ENCODE results near the gene ACADL. TPM values are rescaled to one million over a fixed set of nuclear protein-coding genes. Genes with fewer than 3 reads are reported as not detected.
A peak's percentile ranks its signal among the peaks of the same experiment; 100 is the strongest.

Gene ACADL
- not detected for total RNA-seq

DNA sequence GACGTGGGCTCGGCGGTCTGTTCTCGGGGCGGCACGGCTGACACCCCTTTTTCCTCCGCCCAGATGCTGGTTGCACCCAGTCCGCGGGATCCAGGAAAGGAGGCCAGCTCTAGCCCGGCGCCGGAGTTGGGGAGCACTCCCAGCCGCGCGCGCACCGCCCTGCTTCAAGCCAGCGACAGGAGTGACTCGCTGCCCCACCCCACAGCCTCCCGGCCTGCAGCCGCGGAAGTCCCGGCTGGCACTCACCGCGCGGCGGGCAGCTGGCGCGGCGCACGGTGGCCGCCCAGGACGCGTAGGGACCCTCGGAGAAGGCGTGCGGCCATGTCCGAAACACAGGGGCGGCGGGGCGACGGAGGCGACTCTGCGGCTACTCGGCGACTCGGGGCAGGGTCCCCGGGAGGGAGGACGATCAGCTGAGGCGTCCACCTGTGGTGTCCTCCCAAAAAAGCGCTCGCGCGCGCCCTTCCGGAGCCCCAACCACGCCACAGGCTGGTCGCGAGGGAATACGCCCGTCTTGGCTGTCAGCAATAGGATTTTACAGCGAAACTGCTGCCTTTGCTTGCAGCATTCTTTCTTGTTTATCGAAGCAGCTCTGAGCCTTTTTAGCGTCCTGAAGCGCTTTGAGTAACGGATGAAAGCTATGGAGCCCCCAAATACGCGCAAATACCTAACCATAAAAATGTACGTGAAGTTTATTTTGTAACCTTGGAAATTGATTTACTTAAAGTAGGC lies at the start of gene ACADL:
Gene ACADL, minus strand, starts transcription at position 507 of the 732 bp plus-strand sequence. Its CDS starts 184 bp downstream, at position 323.
- CTCF ChIA-PET, result no interaction called here
- no peak within 1 kb of the TSS for H3K27ac Mint-ChIP-seq
- POLR2A ChIA-PET, result no interaction called here
- H3K36me3 Mint-ChIP-seq (ENCODE audit: low read depth), result no peaks in the 10 kb centered on the region
- DNase-seq, result peak; percentile 17
- H3K27me3 Mint-ChIP-seq, result peaks cover 44% of the 10 kb centered on the region
- H3K9me3 Mint-ChIP-seq, result no peaks in the 10 kb centered on the region
- no peaks in the 10 kb centered on the region for H3K4me1 Mint-ChIP-seq
- H3K4me3 Mint-ChIP-seq, result no peak within 1 kb of the TSS

DNA sequence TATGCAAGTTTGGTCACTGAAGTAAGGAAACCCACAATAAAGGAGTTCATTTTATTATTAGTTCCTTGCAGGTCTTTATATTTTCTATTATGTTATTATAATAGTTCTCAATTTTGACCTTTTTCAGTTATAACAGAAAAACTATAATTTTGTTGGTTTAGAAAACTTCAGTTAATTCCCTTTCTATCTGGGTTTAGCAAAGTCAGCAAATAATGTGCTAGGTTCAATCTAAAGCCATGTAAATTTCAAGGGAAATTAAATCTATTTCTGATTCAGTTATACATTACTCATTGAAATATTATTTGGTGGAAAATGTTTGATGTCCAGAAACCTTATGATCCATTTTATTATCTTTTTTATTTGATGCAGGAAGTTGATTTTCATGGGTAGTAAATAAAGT lies 46.1 kb upstream of the ACADL start:
- H3K36me3 Mint-ChIP-seq (ENCODE audit: low read depth), result no peaks in the 10 kb centered on the region
- H3K4me1 Mint-ChIP-seq, result no peaks in the 10 kb centered on the region
- no peak overlapping the region for H3K4me3 Mint-ChIP-seq
- no peak overlapping the region for H3K27ac Mint-ChIP-seq
- CTCF ChIA-PET, result no interaction called here
- no peaks in the 10 kb centered on the region for H3K27me3 Mint-ChIP-seq
- DNase-seq, result no peak
- no peaks in the 10 kb centered on the region for H3K9me3 Mint-ChIP-seq
- POLR2A ChIA-PET, result no interaction called here

DNA sequence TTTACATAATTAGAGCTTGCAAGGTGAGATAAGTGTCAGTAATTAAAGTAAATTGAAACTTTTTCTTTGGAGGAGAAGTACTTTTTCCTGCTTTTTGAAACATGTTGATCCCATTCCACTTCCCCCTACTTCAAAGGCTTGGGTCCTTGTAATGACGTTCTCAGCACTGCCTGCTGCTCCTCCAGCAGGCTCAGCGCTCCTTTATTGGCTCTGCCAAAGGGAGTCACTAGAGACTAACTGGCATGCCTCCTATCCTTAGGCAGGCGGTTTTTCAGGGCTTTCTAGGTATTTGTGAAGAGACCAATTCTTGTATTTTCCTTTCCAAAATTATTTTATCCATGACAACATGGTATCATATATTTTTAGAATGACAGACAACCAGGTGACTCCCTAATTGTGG lies 43.9 kb upstream of the ACADL start:
- Mint-ChIP-seq H3K4me1 (no peaks in the 10 kb centered on the region), H3K4me3 (no peak overlapping the region), H3K9me3 (no peaks in the 10 kb centered on the region), H3K36me3 (ENCODE audit: low read depth) (no peaks in the 10 kb centered on the region), H3K27ac (no peak overlapping the region), H3K27me3 (no peaks in the 10 kb centered on the region)
- ChIA-PET CTCF (no interaction called here), POLR2A (no interaction called here)
- DNase-seq, result no peak

DNA sequence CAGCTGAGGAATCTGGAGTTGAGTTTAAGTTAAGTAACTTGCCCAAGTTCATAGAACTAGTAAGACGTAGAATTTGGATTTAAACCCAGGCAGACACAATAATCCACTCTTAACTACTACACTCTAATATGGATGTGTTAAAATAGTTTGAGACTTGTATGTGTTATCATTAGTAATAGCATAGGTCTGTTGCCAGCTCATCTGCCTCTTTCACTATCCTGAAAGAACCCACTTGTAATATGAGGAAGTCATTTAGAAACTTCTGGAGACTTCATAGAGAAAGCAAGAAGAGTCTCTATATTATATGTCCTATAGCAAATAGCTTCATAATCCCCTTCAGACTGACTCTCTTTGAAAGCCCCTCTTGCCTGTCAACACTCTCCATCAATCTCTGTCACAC lies 43.0 kb upstream of the ACADL start:
- H3K9me3 Mint-ChIP-seq, result no peaks in the 10 kb centered on the region
- no peak overlapping the region for H3K27ac Mint-ChIP-seq
- no peak for DNase-seq
- ChIA-PET CTCF (no interaction called here), POLR2A (no interaction called here)
- H3K36me3 Mint-ChIP-seq (ENCODE audit: low read depth), result no peaks in the 10 kb centered on the region
- H3K4me1 Mint-ChIP-seq, result no peaks in the 10 kb centered on the region
- H3K4me3 Mint-ChIP-seq, result no peak overlapping the region
- H3K27me3 Mint-ChIP-seq, result no peaks in the 10 kb centered on the region

DNA sequence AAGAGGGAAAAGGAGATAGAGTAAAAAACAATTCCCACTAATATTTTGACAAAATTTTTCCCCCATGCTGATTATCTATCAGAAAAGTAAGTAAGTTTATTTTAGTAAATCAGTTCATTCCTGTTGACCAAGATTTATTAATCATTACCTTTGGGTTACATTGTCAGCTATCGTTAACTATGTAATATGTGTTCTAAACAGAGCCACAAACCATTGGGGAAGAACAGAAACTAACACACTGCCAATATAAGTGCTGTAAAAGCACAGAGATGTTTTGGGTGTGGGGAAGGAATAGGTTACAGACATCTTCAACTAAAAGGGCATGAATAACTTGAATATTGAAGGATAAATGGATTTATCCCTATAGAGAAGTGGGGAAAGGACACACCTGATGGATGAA lies 42.5 kb upstream of the ACADL start:
- Mint-ChIP-seq H3K27ac (no peak overlapping the region), H3K4me1 (no peaks in the 10 kb centered on the region), H3K27me3 (no peaks in the 10 kb centered on the region), H3K9me3 (no peaks in the 10 kb centered on the region), H3K4me3 (no peak overlapping the region), H3K36me3 (ENCODE audit: low read depth) (no peaks in the 10 kb centered on the region)
- ChIA-PET POLR2A (no interaction called here), CTCF (no interaction called here)
- DNase-seq, result no peak

DNA sequence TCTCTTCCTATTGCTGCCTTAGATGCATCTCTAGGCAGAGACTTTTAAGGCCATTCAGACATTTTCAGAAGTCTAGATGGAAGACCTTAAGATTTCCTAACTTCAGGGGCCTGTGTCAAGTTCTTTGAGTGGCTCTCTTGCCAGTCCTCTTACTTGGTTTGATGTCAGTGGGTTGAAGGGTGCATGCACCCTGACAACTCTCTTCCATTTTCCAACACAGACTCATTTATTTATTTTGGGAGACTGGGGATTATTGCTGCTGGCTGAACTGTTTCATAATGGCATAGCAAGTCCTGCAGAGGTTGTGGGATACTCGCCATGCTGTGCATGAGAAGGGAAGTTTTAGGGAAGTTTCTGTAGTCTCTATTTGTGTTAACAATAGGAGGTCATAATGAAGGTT lies 39.0 kb upstream of the ACADL start:
- no peak for DNase-seq
- ChIA-PET CTCF (no interaction called here), POLR2A (no interaction called here)
- Mint-ChIP-seq H3K4me3 (no peak overlapping the region), H3K27ac (no peak overlapping the region), H3K9me3 (no peaks in the 10 kb centered on the region), H3K36me3 (ENCODE audit: low read depth) (no peaks in the 10 kb centered on the region), H3K27me3 (no peaks in the 10 kb centered on the region), H3K4me1 (no peaks in the 10 kb centered on the region)

DNA sequence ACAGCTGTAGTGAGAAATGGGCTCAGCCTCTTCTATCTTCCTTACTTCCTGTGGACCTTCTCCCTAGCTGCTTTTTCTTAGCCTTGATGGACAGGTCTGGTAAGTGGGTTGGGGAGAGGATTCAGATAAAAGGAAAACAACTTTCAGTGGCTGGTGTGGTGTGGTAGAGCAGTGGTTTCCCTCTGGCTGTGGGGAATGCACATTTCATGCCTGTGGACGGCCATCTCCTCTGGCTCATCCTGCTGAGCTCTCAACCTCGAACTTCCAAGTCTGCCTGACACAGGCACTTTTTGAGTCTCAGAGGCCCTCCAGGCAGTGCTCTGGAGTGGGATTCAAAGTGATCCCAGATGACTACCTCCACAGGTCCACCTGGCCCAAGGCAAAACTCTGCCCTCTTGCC lies 38.6 kb upstream of the ACADL start:
- Mint-ChIP-seq H3K27ac (no peak overlapping the region), H3K4me3 (no peak overlapping the region), H3K9me3 (no peaks in the 10 kb centered on the region), H3K36me3 (ENCODE audit: low read depth) (no peaks in the 10 kb centered on the region), H3K4me1 (no peaks in the 10 kb centered on the region), H3K27me3 (no peaks in the 10 kb centered on the region)
- POLR2A ChIA-PET, result no interaction called here
- DNase-seq, result no peak
- CTCF ChIA-PET, result no interaction called here

DNA sequence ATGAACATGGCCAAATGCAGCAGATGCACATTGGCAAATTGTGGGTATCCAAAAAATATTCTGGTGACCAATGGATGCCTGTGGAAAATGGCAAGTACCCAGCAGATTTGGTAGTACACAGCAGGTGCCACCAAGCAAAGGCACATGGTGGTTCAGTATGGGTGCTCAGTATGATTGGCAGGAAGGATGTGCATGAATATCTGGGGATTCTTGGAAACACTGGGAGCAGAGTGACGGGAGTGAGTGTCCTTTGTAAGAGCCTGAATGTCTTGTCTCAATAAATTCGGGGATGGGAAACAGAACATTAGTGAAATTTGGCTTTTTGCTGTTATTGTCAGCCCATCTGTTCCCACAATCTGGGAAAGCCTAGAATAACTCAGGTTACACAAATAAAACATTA lies 36.8 kb upstream of the ACADL start:
- no peak overlapping the region for H3K27ac Mint-ChIP-seq
- DNase-seq, result no peak
- H3K9me3 Mint-ChIP-seq, result no peaks in the 10 kb centered on the region
- ChIA-PET POLR2A (no interaction called here), CTCF (no interaction called here)
- H3K36me3 Mint-ChIP-seq (ENCODE audit: low read depth), result no peaks in the 10 kb centered on the region
- H3K4me1 Mint-ChIP-seq, result no peaks in the 10 kb centered on the region
- no peaks in the 10 kb centered on the region for H3K27me3 Mint-ChIP-seq
- H3K4me3 Mint-ChIP-seq, result no peak overlapping the region

DNA sequence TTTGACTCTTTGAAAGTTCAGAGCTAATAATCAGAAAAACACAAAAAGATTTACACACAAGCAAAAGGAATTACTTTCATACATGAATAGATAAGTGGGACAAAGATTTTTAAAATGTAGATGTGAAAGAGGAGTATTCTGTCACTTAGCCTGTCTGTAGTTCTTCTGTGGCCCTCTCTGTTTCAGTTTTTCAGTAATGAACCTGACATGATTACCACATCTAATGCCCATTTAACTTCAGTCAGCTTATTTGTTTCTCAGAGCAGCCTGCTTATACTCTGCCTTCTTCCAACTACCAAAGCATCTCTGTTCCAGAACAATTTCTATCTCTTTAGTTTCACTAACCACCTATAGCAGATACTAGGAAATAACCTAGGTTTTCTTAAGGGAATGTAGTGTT lies 34.4 kb upstream of the ACADL start:
- ChIA-PET POLR2A (no interaction called here), CTCF (interaction anchor here (1.1 kb wide), 1 partner anchor 11 kb away, joined by 4 read pairs; no protein-coding TSS in a partner anchor)
- Mint-ChIP-seq H3K27ac (no peak overlapping the region), H3K4me3 (no peak overlapping the region), H3K27me3 (no peaks in the 10 kb centered on the region), H3K4me1 (no peaks in the 10 kb centered on the region), H3K36me3 (ENCODE audit: low read depth) (no peaks in the 10 kb centered on the region), H3K9me3 (no peaks in the 10 kb centered on the region)
- DNase-seq, result no peak

DNA sequence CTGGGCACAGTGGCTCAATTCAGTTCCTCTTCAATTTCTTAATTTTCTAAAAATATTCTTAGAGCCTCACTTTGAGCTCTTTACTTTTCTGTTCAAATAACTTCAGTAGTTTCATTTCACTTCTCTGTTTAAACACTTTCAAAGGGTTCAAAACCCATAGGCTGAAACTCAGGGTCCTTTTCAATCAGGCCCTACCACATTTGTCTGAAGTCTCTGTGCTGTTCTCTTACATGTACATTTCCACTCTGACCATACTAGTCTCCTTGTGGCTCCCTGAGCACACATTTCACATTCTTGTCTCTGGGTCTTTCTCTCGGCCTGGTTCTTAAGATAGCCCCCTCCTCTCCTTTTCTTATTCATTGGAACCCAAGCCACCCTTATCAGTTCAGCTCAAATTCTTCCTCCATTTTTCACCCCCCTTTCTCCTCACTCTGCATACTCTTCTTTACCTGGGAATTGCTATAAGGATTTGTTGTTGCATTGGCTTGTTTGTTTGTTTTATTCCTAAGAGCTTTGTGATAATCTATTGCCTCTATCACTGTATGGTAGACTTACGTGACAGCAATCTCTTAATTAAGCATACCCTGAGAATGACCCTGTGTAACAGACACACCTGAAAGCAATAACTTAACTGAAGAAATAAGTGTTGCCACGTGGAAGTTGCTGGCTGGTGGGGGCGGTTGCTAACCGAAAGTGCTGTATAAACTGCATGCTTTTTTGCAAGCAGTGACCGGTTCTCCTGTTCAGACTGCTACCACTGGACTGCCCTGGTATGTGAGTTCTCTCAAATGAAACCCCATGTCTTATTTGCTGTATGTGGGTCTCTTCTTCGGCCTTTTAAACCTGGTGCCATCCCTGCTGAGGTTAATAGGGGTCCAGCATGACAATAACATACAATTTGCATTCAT lies 27.7 kb upstream of the ACADL start:
- Mint-ChIP-seq H3K27me3 (no peaks in the 10 kb centered on the region), H3K4me1 (no peaks in the 10 kb centered on the region), H3K36me3 (ENCODE audit: low read depth) (no peaks in the 10 kb centered on the region), H3K27ac (no peak overlapping the region), H3K4me3 (no peak overlapping the region), H3K9me3 (no peaks in the 10 kb centered on the region)
- POLR2A ChIA-PET, result no interaction called here
- CTCF ChIA-PET, result no interaction called here
- DNase-seq, result no peak

DNA sequence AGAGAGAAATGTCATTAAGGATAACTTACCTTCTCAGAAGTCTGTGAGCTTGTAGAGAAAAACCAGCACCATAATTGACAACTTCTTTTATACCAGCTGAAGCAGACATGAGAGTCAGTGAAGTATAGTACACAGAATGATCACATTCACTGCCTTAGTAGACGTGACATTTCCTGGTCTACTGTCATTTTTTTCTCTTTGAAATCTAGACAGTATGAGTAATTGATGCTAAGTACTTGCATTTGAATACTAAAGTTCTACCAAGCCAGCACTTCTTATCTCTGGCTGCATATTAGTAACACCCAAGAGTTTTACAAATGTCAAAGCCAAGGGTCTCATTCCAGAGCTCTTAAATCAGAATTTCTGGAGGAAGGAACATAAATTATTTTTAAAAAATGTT lies 25.4 kb upstream of the ACADL start:
- ChIA-PET POLR2A (no interaction called here), CTCF (interaction anchor here (1.7 kb wide), 1 partner anchor 907 kb away, joined by 4 read pairs; no protein-coding TSS in a partner anchor)
- no peak overlapping the region for H3K27ac Mint-ChIP-seq

DNA sequence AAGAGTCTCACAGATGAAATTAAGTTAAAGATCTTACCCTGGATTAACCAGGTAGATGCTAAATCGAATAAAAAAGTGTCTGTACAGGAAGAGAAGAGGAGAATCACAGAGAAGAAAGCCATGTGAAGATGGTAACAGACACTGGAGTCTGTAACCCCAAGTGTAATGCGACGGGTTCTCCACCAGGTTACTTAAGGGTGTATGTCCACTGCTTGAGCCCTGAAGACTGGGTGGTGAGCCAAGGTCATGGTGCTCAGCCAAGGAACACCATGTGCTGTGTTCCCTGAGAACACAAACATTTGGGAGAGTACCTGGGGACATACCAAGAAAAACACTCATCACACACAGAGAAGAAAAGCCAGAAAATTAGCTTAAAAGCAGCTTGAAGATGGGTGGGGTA lies 8.2 kb upstream of the ACADL start:
- H3K4me3 Mint-ChIP-seq, result no peak overlapping the region
- POLR2A ChIA-PET, result no interaction called here
- no peak for DNase-seq
- no peaks in the 10 kb centered on the region for H3K36me3 Mint-ChIP-seq (ENCODE audit: low read depth)
- H3K27me3 Mint-ChIP-seq, result peaks cover 3% of the 10 kb centered on the region
- no peaks in the 10 kb centered on the region for H3K9me3 Mint-ChIP-seq
- no peak overlapping the region for H3K27ac Mint-ChIP-seq
- no peaks in the 10 kb centered on the region for H3K4me1 Mint-ChIP-seq
- CTCF ChIA-PET, result no interaction called here

More for the DNA sequence above, 25.4 kb upstream of the ACADL start:
- no peak for DNase-seq
- no peaks in the 10 kb centered on the region for H3K36me3 Mint-ChIP-seq (ENCODE audit: low read depth)
- H3K4me1 Mint-ChIP-seq, result no peaks in the 10 kb centered on the region
- no peaks in the 10 kb centered on the region for H3K27me3 Mint-ChIP-seq
- no peak overlapping the region for H3K4me3 Mint-ChIP-seq
- no peaks in the 10 kb centered on the region for H3K9me3 Mint-ChIP-seq

DNA sequence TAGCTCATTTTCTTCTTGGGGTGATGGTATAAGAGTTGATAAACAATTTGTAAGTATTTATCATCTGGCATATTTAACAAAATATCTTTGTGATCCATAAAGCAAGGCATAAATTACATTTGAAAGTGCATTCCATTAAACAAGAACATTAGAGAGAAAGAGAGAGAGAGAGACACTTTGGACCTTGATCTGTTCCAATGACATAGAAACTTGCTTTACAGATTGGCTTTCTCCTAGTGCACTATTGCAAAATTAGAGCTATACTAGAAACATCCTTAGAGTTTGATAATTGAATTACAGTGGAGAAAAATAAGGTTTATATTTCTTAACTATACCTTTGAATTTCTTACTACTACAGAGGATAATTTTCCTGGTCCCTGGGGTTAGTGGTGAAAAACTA lies 5.7 kb upstream of the ACADL start:
- Mint-ChIP-seq H3K4me1 (no peaks in the 10 kb centered on the region), H3K9me3 (no peaks in the 10 kb centered on the region), H3K4me3 (no peak overlapping the region), H3K27ac (no peak overlapping the region), H3K36me3 (ENCODE audit: low read depth) (no peaks in the 10 kb centered on the region), H3K27me3 (peaks cover 11% of the 10 kb centered on the region)
- ChIA-PET POLR2A (interaction anchor here (0.8 kb wide), 1 partner anchor 254 kb away, joined by 3 read pairs; no protein-coding TSS in a partner anchor), CTCF (no interaction called here)
- DNase-seq, result no peak

DNA sequence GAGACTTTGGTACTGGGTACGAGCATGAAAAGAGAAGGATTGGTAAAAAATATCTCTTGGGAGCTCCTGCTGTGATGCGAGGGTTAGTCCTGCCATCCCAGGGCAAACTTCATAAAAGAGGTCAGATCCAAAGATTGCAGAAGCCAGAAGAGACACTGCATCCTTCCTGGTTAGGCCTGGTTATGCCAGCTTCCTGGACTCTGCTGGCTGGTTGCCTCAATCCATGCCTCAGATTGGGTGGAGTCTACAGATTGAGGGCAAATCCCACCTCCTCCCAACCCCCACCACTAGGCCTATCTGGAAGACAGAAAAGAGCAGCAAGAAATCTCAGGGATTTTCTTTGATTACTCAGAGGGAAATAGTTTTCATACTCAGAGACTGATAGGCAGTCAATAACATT lies 5.3 kb upstream of the ACADL start:
- CTCF ChIA-PET, result no interaction called here
- H3K36me3 Mint-ChIP-seq (ENCODE audit: low read depth), result no peaks in the 10 kb centered on the region
- H3K27ac Mint-ChIP-seq, result no peak overlapping the region
- no peaks in the 10 kb centered on the region for H3K4me1 Mint-ChIP-seq
- H3K9me3 Mint-ChIP-seq, result no peaks in the 10 kb centered on the region
- peaks cover 16% of the 10 kb centered on the region for H3K27me3 Mint-ChIP-seq
- DNase-seq, result no peak
- no peak overlapping the region for H3K4me3 Mint-ChIP-seq
- POLR2A ChIA-PET, result no interaction called here

Data from activated CD4-positive, alpha-beta memory T cell treated with anti-CD3 and anti-CD28 coated beads, Interleukin-2, amount 10 ng/mL, durations not matched to agents 7 days and 5 days (primary cell).